Ishikawa (cell line): ENCODE measurements around the gene PEMT.

Experiments
- CEBPB ChIP-seq: IDR thresholded peaks from 2 replicates; pipeline ENCODE4 v1.6.1; 2012
- CREB1 ChIP-seq: IDR thresholded peaks from 2 replicates; pipeline ENCODE4 v1.6.1; 2012; ENCODE audit warnings: low read depth
- EP300 ChIP-seq: IDR thresholded peaks from 2 replicates; pipeline ENCODE4 v1.6.1; 2012; ENCODE audit warnings: borderline replicate concordance
- NFIC ChIP-seq: IDR thresholded peaks from 2 replicates; pipeline ENCODE4 v1.6.1; 2012
- RAD21 ChIP-seq: IDR thresholded peaks from 2 replicates; pipeline ENCODE4 v1.6.1; 2012; ENCODE audit warnings: low read depth
- TCF12 ChIP-seq: IDR thresholded peaks from 2 replicates; pipeline ENCODE4 v1.6.1; 2012; ENCODE audit warnings: low read depth
- TEAD4 ChIP-seq: IDR thresholded peaks from 2 replicates; pipeline ENCODE4 v1.6.1; 2012
- YY1 ChIP-seq: IDR thresholded peaks from 2 replicates; pipeline ENCODE4 v1.6.1; 2012; ENCODE audit warnings: low read depth
- ZBTB7A ChIP-seq: IDR thresholded peaks from 2 replicates; pipeline ENCODE4 v1.6.1; 2012; ENCODE audit warnings: low read depth
- TF ChIP-seq, protein P1 (sequence below): IDR thresholded peaks from 2 replicates; pipeline ENCODE4 v1.6.1; 2012
- TF ChIP-seq, protein P2 (sequence below): IDR thresholded peaks from 2 replicates; pipeline ENCODE4 v1.6.1; 2012; ENCODE audit warnings: low read depth, mild to moderate bottlenecking

DNA sequence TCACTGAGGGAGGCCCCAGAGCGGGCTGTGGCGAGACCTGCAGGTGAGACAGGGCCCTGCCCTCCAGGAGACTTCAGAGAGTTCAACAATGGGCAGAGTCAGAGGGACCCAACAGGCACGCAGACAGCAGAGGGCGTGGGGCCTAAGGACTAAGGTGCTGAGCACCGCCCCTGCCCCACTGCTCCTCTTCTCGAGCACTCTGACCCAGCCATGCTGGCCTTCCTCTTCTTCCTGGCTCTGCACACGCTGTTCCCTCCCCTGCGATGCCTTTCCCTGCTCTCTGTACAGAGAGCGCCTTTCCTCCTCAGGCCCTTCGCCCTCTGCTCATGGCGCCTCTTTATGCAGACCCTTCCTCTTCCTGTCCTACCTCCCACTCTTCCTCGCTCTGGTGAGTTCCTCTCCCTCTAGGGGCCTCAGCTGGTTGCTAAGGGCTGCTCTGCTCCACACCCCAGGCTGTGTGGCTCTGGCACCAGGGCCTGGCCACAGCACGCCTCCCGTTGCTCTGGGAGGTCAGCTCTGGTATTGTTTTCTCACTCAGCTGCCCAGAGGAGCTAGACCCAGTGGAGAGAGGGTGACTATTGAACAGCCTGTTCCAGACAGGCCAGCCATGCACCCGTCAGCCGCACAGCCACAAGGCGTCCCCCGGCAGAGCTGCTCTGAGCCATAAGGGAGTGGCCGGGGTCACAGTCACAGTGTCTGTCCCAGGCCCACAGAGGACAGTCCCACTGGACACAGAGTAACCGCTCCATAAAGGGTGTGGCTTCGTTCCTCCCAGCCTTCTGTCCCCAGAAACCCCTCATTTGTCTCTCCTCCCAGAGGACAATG is 81.7 kb downstream of the PEMT start:
- TF ChIP-seq, protein P1, sequence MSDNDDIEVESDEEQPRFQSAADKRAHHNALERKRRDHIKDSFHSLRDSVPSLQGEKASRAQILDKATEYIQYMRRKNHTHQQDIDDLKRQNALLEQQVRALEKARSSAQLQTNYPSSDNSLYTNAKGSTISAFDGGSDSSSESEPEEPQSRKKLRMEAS: no peak
- TF ChIP-seq YY1: no peak
- no peak for TF ChIP-seq RAD21
- no peak for TF ChIP-seq TEAD4
- TF ChIP-seq EP300: no peak
- TF ChIP-seq ZBTB7A: no peak
- TF ChIP-seq, protein P2, sequence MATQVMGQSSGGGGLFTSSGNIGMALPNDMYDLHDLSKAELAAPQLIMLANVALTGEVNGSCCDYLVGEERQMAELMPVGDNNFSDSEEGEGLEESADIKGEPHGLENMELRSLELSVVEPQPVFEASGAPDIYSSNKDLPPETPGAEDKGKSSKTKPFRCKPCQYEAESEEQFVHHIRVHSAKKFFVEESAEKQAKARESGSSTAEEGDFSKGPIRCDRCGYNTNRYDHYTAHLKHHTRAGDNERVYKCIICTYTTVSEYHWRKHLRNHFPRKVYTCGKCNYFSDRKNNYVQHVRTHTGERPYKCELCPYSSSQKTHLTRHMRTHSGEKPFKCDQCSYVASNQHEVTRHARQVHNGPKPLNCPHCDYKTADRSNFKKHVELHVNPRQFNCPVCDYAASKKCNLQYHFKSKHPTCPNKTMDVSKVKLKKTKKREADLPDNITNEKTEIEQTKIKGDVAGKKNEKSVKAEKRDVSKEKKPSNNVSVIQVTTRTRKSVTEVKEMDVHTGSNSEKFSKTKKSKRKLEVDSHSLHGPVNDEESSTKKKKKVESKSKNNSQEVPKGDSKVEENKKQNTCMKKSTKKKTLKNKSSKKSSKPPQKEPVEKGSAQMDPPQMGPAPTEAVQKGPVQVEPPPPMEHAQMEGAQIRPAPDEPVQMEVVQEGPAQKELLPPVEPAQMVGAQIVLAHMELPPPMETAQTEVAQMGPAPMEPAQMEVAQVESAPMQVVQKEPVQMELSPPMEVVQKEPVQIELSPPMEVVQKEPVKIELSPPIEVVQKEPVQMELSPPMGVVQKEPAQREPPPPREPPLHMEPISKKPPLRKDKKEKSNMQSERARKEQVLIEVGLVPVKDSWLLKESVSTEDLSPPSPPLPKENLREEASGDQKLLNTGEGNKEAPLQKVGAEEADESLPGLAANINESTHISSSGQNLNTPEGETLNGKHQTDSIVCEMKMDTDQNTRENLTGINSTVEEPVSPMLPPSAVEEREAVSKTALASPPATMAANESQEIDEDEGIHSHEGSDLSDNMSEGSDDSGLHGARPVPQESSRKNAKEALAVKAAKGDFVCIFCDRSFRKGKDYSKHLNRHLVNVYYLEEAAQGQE: no peak
- TF ChIP-seq TCF12: no peak
- no peak for TF ChIP-seq NFIC
- no peak for TF ChIP-seq CREB1
- TF ChIP-seq CEBPB: no peak
